ENCODE data around the gene HAPLN2. TPM values are rescaled to one million over a fixed set of nuclear protein-coding genes. Genes with fewer than 3 reads are reported as not detected.
A peak's percentile ranks its signal among the peaks of the same experiment; 100 is the strongest.

The HAPLN2 gene
- total and polyA plus RNA-seq, 2 experiments from 2014 or later, result 8.5 to 19.0 TPM

DNA sequence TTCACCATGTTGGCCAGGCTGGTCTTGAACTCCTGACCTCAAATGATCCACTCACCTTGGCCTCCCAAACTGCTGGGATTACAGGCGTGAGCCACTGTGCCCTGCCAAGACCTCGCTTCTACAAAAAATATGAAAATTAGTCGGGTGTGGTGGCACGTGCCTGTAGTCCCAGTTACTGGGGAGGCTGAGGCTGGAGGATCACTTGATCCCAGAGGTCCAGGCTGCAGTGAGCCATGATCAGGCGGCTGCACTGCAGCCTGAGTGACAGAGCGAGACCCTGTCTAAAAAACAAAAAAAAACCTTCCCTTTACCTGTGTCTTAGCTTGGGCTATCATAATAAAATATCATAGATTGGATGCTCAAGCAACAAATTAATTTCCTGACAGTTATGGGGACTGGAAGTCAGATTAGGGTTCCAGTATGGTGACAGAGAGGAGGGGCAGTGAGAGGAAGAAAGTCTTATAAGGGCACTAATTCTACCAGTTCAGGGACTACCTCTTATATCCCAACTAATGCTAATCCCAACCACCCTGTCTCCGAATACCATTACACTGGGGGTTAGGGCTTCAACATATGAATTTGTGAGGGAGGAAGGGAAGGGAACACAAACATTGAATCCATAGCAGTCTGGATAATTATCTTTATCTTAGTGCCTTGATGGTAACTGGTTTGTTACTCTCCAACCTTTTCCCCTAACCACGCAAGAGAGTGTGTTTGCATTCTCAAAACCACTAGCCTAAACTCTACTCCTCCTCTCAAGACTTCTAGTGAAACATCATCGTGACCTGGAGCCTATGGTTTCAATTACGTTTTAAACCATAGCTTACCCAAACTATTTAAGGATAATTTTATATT is 28.7 kb upstream of the HAPLN2 start:
- H3K9me3 ChIP-seq (ENCODE audit: low read depth), result no peaks in the 10 kb centered on the region
- no peak for DNase-seq (ENCODE audit: low read depth in 1 of 2, low spot score in 1 of 2)
- H3K27ac ChIP-seq, result peak overlapping the region; percentile 84
- no peak for TF ChIP-seq CTCF (IDR thresholded peaks at IDR 0.05; ENCODE audit: low read depth, low read length)
- H3K4me3 ChIP-seq, result peak overlapping the region; percentile 83
- peaks cover 5% of the 10 kb centered on the region for H3K4me1 ChIP-seq (ENCODE audit: low read depth)
- peaks cover 7% of the 10 kb centered on the region for H3K36me3 ChIP-seq
- H3K27me3 ChIP-seq, result no peaks in the 10 kb centered on the region

GRCh38 chr1:156591181-156591431 is 28.1 kb upstream of the HAPLN2 start:
- H3K9me3 ChIP-seq (ENCODE audit: low read depth), result no peaks in the 10 kb centered on the region
- peaks cover 7% of the 10 kb centered on the region for H3K36me3 ChIP-seq
- peaks cover 5% of the 10 kb centered on the region for H3K4me1 ChIP-seq (ENCODE audit: low read depth)
- no peak for DNase-seq (ENCODE audit: low read depth in 1 of 2, low spot score in 1 of 2)
- peak overlapping the region; percentile 83 for H3K4me3 ChIP-seq
- no peaks in the 10 kb centered on the region for H3K27me3 ChIP-seq
- TF ChIP-seq CTCF (IDR thresholded peaks at IDR 0.05; ENCODE audit: low read depth, low read length), result no peak
- H3K27ac ChIP-seq, result peak overlapping the region; percentile 84

DNA sequence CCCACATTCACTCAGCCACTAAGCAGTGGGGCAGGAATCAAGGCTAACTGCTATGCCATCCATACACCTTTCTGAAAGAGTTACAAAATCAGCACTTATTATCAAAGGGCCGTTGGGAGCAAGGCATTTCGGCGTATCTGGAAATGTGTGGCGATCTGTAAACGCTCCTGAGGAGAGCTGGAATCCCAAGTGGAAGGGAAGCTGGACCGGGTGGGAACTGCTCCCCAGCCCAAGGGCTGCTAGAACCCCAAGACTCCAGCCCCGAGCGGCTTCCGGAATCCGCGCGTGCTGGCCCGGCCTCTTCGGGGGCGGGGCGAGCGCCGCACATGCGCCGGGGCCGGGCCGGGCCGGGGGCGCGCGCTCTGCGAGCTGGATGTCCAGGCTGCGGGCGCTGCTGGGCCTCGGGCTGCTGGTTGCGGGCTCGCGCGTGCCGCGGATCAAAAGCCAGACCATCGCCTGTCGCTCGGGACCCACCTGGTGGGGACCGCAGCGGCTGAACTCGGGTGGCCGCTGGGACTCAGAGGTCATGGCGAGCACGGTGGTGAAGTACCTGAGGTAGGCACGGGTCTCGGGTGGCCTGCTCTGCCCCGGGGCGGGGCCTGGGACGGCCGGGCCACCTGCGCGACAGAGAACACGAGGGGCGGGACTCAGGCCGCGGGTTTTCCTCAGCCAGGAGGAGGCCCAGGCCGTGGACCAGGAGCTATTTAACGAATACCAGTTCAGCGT is 27.6 kb upstream of the HAPLN2 start, which contains the start of gene NAXE:
Gene NAXE (plus strand): TSS at position 345 of the 726 bp plus-strand sequence. CDS start 29 bp downstream, at position 374.
- H3K27ac ChIP-seq, result peak within 1 kb of the TSS; percentile 84
- peak; percentile 64 to 90 for DNase-seq (ENCODE audit: low read depth in 1 of 2, low spot score in 1 of 2)
- no peak for TF ChIP-seq CTCF (IDR thresholded peaks at IDR 0.05; ENCODE audit: low read depth, low read length)

GRCh38 chr1:156592158-156592909 is 26.9 kb upstream of the HAPLN2 start:
- Histone ChIP-seq H3K27me3 (no peaks in the 10 kb centered on the region), H3K4me1 (ENCODE audit: low read depth) (peaks cover 5% of the 10 kb centered on the region), H3K9me3 (ENCODE audit: low read depth) (no peaks in the 10 kb centered on the region), H3K27ac (no peak overlapping the region), H3K4me3 (peak overlapping the region; percentile 83), H3K36me3 (peaks cover 7% of the 10 kb centered on the region)
- no peak for DNase-seq (ENCODE audit: low read depth in 1 of 2, low spot score in 1 of 2)
- TF ChIP-seq CTCF (IDR thresholded peaks at IDR 0.05; ENCODE audit: low read depth, low read length), result no peak

More for the DNA sequence above, 27.6 kb upstream of the HAPLN2 start, which contains the start of gene NAXE:
- no peaks in the 10 kb centered on the region for H3K27me3 ChIP-seq
- H3K9me3 ChIP-seq (ENCODE audit: low read depth), result no peaks in the 10 kb centered on the region
- H3K4me3 ChIP-seq, result peak within 1 kb of the TSS; percentile 83
- H3K36me3 ChIP-seq, result peaks cover 7% of the 10 kb centered on the region
- peaks cover 5% of the 10 kb centered on the region for H3K4me1 ChIP-seq (ENCODE audit: low read depth)

GRCh38 chr1:156592910-156593660 is 26.1 kb upstream of the HAPLN2 start:
- no peaks in the 10 kb centered on the region for H3K9me3 ChIP-seq (ENCODE audit: low read depth)
- no peaks in the 10 kb centered on the region for H3K27me3 ChIP-seq
- no peak overlapping the region for H3K4me3 ChIP-seq
- H3K36me3 ChIP-seq, result peaks cover 7% of the 10 kb centered on the region
- H3K4me1 ChIP-seq (ENCODE audit: low read depth), result peaks cover 5% of the 10 kb centered on the region
- no peak for TF ChIP-seq CTCF (IDR thresholded peaks at IDR 0.05; ENCODE audit: low read depth, low read length)
- no peak overlapping the region for H3K27ac ChIP-seq
- DNase-seq (ENCODE audit: low read depth in 1 of 2, low spot score in 1 of 2), result no peak
